HG03565 (cell line): Measurements from ENCODE around the gene GCH1.
A peak's percentile ranks its signal among the peaks of the same experiment; 100 is the strongest.
"Not testable (repeated sequence)": the region's sequence is repeated elsewhere in the genome, so short reads cannot be mapped to it uniquely, and the experiment has no call there.

Experiments used
- ATAC-seq: cut with Tn5 transposase; IDR thresholded peaks from one replicate; pipeline ENCODE4 v1.9.1; 2021; ENCODE audit warnings: mild to moderate bottlenecking, moderate library complexity; ENCODE audit not compliant: unreplicated experiment

Gene GCH1

DNA sequence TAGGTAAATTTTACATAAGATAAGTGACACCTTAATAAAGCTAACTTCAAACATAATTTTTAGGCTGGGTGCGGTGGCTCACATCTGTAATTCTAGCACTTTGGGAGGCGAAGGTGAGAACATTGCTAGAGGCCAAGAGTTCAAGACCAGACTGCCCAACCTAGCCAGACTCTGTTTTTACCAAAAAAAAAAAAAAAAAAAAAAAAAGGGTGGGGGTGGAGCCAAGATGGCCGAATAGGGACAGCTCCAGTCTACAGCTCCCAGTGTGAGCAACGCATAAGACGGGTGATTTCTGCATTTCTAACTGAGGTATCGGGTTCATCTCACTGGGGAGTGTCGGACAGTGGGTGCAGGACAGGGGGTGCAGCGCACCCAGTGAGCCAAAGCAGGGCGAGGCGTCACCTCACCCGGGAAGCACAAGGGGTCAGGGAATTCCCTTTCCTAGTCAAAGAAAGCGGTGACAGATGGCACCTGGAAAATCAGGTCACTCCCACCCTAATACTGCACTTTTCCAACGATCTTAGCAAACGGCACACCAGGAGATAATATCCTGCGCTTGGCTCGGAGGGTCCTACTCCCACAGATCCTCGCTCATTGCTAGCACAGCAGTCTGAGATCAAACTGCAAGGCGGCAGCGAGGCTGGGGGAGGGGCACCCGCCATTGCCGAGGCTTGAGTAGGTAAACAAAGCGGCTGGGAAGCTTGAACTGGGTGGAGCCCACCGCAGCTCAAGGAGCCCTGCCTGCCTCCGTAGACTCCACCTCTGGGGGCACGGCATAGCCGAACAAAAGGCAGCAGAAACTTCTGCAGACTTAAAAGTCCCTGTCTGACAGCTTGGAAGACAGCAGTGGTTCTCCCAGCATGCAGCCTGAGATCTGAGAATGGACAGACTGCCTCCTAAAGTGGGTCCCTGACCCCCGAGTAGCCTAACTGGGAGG is 32.2 kb downstream of the GCH1 start:
- not testable (repeated sequence) for ATAC-seq

DNA sequence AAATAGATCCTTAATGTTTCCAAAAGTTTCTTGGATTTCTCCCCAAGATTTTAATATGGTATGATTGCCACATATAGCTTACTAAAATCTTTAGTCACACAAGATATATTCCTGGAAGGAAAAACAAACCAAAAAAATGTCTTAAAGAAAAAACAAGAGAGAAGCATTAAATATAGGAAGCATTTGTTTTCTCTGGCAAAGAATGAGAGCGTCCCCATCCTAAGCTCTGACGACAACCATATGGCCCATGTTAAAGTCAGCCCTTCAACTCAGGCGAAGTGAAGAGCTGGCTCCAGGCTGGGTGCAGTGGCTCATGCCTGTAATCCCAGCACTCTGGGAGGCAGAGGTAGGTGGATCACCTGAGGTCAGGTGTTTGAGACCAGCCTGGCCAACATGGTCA is 35.6 kb downstream of the GCH1 start:
- no peak for ATAC-seq

- ATAC-seq: no peak
Observed at GRCh38 chr14:54866588-54866987, 36.0 kb downstream of the GCH1 start.

DNA sequence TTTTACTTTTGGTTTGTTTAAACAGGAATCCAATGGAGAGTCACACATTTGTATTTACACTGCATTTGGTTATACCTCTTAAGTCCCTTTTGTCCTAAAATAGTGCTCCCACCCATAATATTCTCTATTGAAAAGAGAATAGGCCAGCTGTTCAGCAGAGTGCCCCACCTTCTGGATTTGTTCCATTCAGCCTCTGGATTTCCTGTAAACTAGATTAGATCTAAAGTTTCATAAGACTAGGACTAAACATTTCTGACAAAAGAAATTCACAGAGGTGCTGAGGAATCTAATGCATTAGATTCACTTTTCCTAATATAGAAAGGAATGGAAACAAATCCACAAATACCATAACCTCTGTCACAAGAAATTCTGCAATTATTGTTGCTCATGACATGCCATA is 38.1 kb downstream of the GCH1 start:
- no peak for ATAC-seq

GRCh38 chr14:54857830-54858269 is 44.8 kb downstream of the GCH1 start:
- ATAC-seq: peak; percentile 60

DNA sequence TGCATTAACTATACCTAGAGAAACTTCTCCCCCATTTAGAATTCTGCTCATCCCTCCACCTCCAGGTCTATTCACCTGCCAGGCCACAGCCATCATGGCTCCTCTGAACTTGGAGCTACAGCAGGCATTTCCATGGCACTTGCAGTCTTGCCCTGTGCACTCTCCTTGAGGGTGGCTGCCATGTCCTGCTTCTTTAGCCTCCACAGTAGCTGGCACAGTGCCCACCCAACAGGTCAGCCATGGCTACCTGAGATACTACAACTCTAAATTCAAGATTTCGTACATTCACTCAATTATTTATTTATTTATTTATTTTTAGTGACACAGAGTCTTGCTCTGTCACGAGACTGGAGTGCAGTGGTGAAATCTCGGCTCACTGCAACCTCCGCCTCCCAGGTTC is 46.5 kb downstream of the GCH1 start:
- ATAC-seq: no peak

DNA sequence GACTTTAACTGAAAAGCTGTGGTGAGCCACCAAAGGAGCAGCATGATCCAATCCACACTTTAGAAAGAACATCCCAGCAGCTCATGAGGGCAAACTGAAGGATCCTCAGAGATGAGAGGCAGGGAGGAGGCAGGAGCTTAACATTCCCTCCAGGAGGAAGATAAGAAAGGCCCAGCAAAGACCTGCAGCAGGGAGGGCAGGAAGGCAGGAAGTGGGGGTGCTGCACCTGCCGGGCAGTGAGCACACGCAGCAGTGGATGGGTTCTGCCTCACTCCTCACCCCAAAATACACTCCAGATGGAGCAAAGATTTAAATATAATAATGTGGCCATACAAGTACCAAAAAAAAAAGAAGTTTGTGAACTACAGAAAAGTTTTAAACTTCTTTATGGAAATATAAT is 48.4 kb downstream of the GCH1 start:
- no peak for ATAC-seq

DNA sequence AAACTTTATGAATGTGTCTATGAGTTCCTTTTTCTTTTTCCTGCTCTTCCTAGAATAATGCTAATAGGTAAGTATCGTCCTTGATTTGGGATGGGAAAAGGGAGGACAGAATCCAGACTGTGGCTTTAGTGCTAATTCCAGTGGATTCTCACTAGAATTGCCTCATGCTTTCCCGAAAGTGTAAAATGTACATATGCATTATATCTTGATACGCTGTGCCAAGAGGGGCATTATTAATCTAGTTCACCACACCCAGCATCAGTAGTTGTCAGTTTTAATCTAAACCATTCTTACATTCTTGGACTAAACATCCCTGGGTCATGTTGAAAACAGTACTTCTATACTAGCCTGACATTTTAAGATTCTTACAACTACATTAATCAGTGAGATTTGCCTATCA is 49.3 kb downstream of the GCH1 start:
- ATAC-seq: no peak

GRCh38 chr14:54852215-54852614 is 50.4 kb downstream of the GCH1 start:
- no peak for ATAC-seq

DNA sequence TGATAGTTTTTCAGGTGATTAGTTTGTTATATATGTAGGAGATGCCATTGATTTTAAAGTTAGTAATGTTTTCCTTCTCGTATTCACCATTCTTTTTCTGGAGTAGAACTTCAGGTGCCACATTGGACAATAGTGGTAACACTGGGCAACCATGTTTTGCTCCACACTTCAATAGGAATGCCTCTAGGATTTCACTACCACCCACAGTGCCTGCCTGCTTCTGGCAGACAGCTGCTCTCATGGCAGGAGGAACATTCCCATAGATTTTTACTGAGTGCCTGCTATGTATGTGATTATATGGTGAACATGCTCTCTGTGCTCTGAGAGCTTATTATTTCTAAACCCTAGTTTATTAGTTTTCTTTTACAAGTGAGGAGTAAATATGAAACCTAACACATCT is 53.7 kb downstream of the GCH1 start:
- no peak for ATAC-seq

DNA sequence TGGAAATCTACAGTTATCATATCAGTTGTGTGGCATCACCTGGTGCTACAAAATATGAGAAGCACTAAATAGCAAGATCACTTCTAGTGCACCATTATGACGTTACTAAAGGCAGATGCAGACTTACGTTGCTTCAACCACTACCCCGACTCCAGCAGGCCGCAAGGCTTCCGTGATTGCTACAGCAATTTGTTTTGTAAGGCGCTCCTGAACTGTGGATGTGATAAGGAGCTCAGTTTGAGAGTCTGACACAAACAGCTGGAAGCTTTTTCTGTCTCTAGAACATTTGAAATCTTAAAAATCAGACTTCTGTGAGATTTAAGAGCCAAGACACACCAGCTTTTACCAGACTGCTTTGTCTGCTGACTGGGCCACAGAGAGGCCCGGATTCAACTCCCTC is 57.0 kb downstream of the GCH1 start:
- ATAC-seq: no peak

DNA sequence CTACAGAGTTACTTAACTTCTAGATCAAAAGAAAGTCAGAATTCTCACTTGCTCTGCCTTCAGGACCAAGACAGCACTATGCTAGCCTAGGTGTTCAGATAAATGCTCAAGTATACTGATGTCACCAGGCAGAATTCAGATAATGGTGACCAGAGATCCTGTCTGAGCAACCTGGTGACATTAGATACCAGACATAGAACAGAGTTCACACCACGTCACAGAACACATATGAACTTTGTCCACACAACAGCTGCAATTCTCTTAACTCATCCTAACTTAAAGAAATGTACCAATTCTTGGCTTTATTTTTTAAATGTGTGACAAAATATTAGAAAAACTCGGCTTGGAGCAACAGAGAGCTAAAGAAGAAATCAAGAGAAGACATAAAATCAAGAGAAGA is 58.1 kb downstream of the GCH1 start:
- ATAC-seq: no peak

GRCh38 chr14:54840798-54841197 is 61.8 kb downstream of the GCH1 start:
- no peak for ATAC-seq

DNA sequence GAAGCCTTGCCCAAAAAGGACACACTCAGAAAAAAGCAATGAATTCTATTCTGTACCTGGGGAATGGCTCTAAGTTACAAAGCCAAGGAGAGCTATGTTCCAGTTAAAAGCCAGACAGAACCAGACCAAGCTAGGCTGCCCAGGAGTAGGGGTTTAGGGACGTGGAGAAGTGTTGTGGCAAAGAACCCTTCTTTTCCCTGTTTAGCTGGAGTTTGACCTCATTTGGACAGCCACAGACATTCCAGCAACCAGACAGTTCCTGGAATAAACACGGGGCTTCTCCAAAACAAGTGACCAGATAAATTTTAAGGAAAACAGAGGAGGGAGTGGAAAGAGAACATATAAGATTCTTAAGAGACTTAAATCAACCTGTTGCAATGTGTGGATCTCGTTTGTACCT is 62.3 kb downstream of the GCH1 start:
- no peak for ATAC-seq

DNA sequence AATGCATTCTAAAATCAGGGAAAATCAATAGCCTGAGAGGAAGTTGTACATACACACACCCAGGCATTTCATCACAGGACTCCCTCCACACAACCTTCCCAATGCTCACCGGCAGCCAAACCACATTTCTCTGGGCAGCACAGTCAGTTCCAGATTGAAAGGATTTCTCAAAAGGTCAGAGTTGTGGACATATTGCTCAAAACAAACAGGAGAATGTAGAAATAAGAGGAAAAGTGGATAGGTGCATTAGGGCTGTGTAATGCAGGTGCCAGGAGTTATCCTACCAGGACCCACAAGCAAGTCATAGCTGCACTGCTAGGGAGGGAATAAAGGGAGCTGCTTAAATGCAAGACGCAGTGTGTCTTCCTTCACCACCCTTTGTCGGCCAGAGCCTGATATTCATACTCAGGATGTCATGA is 62.9 kb downstream of the GCH1 start:
- ATAC-seq: no peak

- ATAC-seq: no peak
Observed at GRCh38 chr14:54838931-54839512, 63.6 kb downstream of the GCH1 start.

DNA sequence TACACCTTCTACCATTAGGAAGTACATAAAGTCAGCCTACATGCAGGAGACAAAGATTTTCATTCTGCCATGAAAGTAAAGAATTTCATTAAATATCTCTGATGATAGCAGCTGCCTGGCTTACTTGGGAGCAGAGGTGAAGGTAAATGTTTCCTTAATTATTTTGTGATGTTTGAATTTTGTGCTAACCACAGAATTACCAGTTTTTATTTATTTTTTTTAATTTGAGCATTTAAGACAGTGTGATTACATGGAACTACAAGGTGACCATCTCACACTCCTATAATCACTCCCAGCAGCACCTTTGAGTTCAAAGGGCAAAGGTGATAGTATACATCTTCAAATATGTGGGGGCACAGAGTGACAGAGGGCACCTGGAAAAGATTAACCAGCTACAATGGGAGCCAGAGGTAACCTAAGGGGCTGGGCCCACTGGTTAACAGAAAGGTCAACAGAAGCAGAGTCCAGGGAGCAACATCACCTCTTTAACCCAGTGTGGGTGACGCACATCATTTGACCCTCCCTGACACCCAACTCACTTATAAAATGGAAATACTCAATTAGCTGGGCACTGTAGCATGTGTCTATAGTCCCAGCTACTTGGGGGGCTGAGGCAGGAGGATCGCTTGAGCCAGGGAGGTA is 65.0 kb downstream of the GCH1 start:
- no peak for ATAC-seq

- no peak for ATAC-seq
Observed at GRCh38 chr14:54836231-54836630, 66.4 kb downstream of the GCH1 start.

- no peak for ATAC-seq
Observed at GRCh38 chr14:54834727-54835126, 67.9 kb downstream of the GCH1 start.

DNA sequence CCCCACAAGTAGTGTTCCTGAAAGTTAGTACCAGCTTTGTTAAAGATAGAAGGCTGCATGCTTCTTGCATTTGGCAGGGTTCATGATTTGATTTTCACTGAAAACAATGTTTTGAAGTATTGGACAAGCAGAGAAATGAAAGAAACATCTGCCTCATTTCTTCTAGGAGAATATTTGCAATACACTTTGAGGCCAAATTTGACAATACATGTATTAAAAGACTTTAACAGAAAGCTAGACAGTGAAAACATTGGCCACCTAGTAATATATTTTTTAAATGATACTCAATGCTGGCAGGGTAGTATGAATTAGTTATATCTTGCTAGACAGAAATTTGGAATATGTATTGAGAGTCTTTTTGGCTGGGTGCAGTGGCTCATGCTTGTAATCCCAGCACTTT is 68.5 kb downstream of the GCH1 start:
- no peak for ATAC-seq

DNA sequence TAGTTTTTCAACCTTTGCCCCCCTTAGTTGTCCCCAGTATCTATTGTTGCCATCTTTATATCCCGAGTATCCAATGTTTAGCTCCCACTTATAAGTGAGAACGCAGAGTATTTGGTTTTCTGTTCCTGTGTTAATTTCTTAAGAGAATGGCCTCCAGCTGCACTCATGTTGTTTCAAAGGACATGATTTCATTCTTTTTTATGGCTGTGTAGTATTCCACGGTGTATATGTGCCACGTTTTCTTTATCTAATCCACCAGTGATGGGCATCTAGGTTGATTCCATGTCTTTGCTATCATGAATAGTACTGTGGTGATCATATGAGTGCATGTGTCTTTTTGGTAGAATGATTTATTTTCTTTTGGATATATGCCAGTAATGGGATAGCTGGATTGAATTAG is 72.0 kb downstream of the GCH1 start:
- ATAC-seq: no peak
